ENCODE data around the gene STARD7. TPM values are rescaled to one million over a fixed set of nuclear protein-coding genes. Genes with fewer than 3 reads are reported as not detected.

STARD7 gene
- total and polyA plus RNA-seq, 9 of the 15 experiments (the other 6 are each of a cell fraction or from before 2014, with no cell fraction given): 90.9 to 196 (median 145) TPM

DNA sequence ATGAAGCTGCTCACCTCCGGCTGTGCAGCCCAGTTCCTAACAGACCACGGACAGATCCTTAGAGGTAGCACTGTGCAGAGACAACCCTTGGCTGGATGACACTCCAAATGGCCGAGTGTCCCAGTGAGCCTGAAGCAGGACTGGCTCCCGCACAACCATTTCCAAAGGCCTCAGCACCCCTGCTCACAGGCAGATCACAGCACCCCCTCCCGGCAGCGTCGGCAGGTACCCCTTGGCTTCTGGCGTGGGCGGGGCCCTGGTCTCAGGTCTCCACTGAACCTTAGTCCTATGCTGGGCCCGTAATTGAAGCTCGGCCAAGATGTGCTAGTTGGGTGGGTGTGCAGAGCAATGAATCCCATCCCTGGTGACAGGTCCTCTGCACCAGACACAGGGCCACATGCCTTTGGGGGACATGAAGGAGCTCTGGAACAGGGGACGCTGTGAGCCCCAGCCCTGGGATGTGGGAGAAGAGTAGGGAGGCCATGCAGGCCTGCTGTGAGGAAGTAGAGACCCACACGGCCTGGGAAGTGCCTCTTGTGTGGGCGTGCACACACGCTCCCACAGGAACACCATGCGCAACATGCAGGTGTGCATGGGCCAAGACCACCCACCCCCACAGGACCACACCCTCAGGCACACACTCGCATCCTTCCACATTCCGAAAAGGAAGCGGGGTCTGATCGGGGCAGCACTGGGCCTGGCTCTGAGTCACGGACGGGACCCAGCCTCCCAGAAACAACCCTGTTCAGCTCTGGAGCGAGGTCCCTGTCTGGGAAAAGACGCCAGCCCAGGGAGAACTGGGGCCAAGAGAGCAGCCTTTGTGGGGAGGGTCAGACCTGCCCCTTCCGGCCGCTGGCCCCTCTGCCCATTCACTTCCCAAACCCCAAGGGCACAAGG lies 66.2 kb downstream of the STARD7 start:
- peak; percentile 63 to 79 (median 77) for DNase-seq (ENCODE audit: extremely low read depth in 1 of 4, low spot score in 3 of 4)
- ChIA-PET CTCF (ENCODE audit: low intra/inter-chr PET ratio) (no interaction called here), POLR2A (interaction anchor here (0.6 kb wide), 2 partner anchors 13 to 42 kb away, joined by 3 to 4 read pairs; no protein-coding TSS in a partner anchor)
- peak; percentile 69 for FAIRE-seq
- Histone ChIP-seq H2AFZ (ENCODE audit: low read depth, low read length) (peak overlapping the region; percentile 74), H3K4me1 (replicated peaks in 1 of 2; ENCODE audit: control insufficient read depth in 2 of 2, insufficient read depth in 2 of 2, low read length in 2 of 2) (peaks cover 18 to 33% of the 10 kb centered on the region in 2 experiments), H3K36me3 (ENCODE audit: control insufficient read depth, insufficient read depth, low read length) (no peaks in the 10 kb centered on the region), H3K9ac (ENCODE audit: insufficient read depth in 1 of 2, low read depth in 2 of 2, low read length in 2 of 2) (peak overlapping the region in 1 of 2 experiments; percentile 50; a peak in 2 of 4 replicates), H3K27me3 (ENCODE audit: control insufficient read depth in 2 of 2, insufficient read depth in 2 of 2, low read length in 2 of 2) (peaks cover 2 to 19% of the 10 kb centered on the region in 2 experiments; a peak in 3 of 5 replicates), H3K4me2 (ENCODE audit: insufficient read depth, low read length) (peak overlapping the region; percentile 14; the same call in 1 of the 2 replicates), H3K4me3 (no peak overlapping the region), H4K20me1 (replicated peaks; ENCODE audit: control insufficient read depth, insufficient read depth, low read length) (0 out of 2 replicates have a peak, but pooled peaks cover 5% of the 10 kb centered on the region), H3K9me1 (ENCODE audit: control insufficient read depth, insufficient read depth, low read length) (no peaks in the 10 kb centered on the region), H3K27ac (ENCODE audit: extremely low read depth, low read depth, low read length) (no peak overlapping the region), H3K9me3 (replicated peaks; ENCODE audit: control insufficient read depth, insufficient read depth, low read depth, low read length) (no peaks in the 10 kb centered on the region), H3K79me2 (ENCODE audit: control insufficient read depth, insufficient read depth, low read length) (no peaks in the 10 kb centered on the region)
- peak; percentile 86 for ATAC-seq
- intact Hi-C loops (cut with micrococcal nuclease) (no loop called here), in situ Hi-C loops (cut with MboI) (no loop called here)
- WGBS (ENCODE audit: insufficient coverage, low coverage, missing lambda C conversion rate): 36% methylated on average over 23 of the region's 26 CpGs
- BruUV-seq (replicated peaks): no TSS peak
- TF ChIP-seq, protein P1, sequence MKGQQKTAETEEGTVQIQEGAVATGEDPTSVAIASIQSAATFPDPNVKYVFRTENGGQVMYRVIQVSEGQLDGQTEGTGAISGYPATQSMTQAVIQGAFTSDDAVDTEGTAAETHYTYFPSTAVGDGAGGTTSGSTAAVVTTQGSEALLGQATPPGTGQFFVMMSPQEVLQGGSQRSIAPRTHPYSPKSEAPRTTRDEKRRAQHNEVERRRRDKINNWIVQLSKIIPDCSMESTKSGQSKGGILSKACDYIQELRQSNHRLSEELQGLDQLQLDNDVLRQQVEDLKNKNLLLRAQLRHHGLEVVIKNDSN (CRISPR knock-in tag; IDR thresholded peaks at IDR 0.05): no peak
- TF ChIP-seq, protein P2, sequence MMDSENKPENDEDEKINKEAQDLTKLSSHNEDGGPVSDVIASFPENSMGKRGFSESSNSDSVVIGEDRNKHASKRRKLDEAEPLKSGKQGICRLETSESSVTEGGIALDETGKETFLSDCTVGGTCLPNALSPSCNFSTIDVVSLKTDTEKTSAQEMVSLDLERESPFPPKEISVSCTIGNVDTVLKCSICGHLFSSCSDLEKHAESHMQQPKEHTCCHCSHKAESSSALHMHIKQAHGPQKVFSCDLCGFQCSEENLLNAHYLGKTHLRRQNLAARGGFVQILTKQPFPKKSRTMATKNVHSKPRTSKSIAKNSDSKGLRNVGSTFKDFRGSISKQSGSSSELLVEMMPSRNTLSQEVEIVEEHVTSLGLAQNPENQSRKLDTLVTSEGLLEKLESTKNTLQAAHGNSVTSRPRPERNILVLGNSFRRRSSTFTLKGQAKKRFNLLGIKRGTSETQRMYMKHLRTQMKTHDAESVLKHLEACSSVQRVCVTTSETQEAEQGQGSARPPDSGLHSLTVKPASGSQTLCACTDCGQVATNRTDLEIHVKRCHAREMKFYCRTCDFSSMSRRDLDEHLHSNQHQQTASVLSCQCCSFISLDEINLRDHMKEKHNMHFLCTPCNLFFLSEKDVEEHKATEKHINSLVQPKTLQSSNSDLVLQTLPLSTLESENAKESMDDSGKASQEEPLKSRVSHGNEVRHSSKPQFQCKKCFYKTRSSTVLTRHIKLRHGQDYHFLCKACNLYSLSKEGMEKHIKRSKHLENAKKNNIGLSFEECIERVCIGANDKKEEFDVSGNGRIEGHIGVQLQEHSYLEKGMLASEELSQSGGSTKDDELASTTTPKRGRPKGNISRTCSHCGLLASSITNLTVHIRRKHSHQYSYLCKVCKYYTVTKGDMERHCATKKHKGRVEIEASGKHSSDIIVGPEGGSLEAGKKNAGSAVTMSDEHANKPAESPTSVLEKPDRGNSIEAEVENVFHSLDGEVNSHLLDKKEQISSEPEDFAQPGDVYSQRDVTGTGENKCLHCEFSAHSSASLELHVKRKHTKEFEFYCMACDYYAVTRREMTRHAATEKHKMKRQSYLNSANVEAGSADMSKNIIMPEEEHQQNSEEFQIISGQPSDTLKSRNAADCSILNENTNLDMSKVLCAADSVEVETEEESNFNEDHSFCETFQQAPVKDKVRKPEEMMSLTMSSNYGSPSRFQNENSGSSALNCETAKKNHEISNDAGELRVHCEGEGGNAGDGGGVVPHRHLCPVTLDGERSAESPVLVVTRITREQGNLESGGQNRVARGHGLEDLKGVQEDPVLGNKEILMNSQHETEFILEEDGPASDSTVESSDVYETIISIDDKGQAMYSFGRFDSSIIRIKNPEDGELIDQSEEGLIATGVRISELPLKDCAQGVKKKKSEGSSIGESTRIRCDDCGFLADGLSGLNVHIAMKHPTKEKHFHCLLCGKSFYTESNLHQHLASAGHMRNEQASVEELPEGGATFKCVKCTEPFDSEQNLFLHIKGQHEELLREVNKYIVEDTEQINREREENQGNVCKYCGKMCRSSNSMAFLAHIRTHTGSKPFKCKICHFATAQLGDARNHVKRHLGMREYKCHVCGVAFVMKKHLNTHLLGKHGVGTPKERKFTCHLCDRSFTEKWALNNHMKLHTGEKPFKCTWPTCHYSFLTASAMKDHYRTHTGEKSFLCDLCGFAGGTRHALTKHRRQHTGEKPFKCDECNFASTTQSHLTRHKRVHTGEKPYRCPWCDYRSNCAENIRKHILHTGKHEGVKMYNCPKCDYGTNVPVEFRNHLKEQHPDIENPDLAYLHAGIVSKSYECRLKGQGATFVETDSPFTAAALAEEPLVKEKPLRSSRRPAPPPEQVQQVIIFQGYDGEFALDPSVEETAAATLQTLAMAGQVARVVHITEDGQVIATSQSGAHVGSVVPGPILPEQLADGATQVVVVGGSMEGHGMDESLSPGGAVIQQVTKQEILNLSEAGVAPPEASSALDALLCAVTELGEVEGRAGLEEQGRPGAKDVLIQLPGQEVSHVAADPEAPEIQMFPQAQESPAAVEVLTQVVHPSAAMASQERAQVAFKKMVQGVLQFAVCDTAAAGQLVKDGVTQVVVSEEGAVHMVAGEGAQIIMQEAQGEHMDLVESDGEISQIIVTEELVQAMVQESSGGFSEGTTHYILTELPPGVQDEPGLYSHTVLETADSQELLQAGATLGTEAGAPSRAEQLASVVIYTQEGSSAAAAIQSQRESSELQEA (IDR thresholded peaks at IDR 0.05; ENCODE audit: low read depth): no peak
- TF ChIP-seq CREM (IDR thresholded peaks at IDR 0.05; ENCODE audit: low read depth) (0 out of 2 replicates have a peak, but pooled peaks have one; percentile 31), ZNF324 (CRISPR knock-in tag; IDR thresholded peaks at IDR 0.05) (no peak), CAMTA2 (CRISPR knock-in tag; conservative IDR thresholded peaks at IDR 0.05) (no peak), EGR1 (conservative IDR thresholded peaks at IDR 0.05) (peak; percentile 75)
- TF ChIP-seq, protein P3, sequence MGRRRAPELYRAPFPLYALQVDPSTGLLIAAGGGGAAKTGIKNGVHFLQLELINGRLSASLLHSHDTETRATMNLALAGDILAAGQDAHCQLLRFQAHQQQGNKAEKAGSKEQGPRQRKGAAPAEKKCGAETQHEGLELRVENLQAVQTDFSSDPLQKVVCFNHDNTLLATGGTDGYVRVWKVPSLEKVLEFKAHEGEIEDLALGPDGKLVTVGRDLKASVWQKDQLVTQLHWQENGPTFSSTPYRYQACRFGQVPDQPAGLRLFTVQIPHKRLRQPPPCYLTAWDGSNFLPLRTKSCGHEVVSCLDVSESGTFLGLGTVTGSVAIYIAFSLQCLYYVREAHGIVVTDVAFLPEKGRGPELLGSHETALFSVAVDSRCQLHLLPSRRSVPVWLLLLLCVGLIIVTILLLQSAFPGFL (CRISPR knock-in tag; IDR thresholded peaks at IDR 0.05): no peak
- TF ChIP-seq, protein P4, sequence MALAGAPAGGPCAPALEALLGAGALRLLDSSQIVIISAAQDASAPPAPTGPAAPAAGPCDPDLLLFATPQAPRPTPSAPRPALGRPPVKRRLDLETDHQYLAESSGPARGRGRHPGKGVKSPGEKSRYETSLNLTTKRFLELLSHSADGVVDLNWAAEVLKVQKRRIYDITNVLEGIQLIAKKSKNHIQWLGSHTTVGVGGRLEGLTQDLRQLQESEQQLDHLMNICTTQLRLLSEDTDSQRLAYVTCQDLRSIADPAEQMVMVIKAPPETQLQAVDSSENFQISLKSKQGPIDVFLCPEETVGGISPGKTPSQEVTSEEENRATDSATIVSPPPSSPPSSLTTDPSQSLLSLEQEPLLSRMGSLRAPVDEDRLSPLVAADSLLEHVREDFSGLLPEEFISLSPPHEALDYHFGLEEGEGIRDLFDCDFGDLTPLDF (CRISPR knock-in tag; IDR thresholded peaks at IDR 0.05): no peak

Data from K562 (cell line).